ENCODE data around the gene IVL.

IVL gene

GRCh38 chr1:152870831-152871730 lies 37.3 kb upstream of the IVL start:
- H3K27me3 ChIP-seq (replicated peaks in 2 of 5; ENCODE audit: control insufficient read depth in 4 of 5, insufficient read depth in 5 of 5, low read length in 4 of 5): peaks cover 0 to 3% (median 0%) of the 10 kb centered on the region in 5 experiments
- CTCF ChIA-PET: interaction anchor here (0.9 to 5.4 kb wide), 9 partner anchors 18 to 358 kb away, joined by 3 to 21 read pairs (median 4); no protein-coding TSS in a partner anchor
- H3K4me3 ChIP-seq (ENCODE audit: control insufficient read depth in 1 of 7, extremely low read depth in 1 of 7, insufficient read depth in 4 of 7, low read depth in 2 of 7, low read length in 6 of 7): no peak overlapping the region
- H3K4me1 ChIP-seq (ENCODE audit: control extremely low read depth in 1 of 4, control insufficient read depth in 4 of 4, insufficient read depth in 4 of 4, low read length in 3 of 4): no peaks in the 10 kb centered on the region
- DNase-seq: peak; percentile 23 to 50 (median 44)
- no peaks in the 10 kb centered on the region for H3K9me3 ChIP-seq (ENCODE audit: control extremely low read depth in 1 of 5, control insufficient read depth in 4 of 5, insufficient read depth in 2 of 5, low read depth in 1 of 5, low read length in 4 of 5)
- no peaks in the 10 kb centered on the region for H3K36me3 ChIP-seq (ENCODE audit: control insufficient read depth in 4 of 4, insufficient read depth in 4 of 4, low read length in 3 of 4)
- POLR2A ChIA-PET: no interaction called here
- H3K27ac ChIP-seq (ENCODE audit: insufficient read depth in 1 of 2, low read depth in 1 of 2, low read length in 2 of 2, poor library complexity in 1 of 2, severe bottlenecking in 2 of 2): no peak overlapping the region
- 72% methylated on average over 8 of the region's 17 CpGs for WGBS (ENCODE audit: insufficient coverage)

DNA sequence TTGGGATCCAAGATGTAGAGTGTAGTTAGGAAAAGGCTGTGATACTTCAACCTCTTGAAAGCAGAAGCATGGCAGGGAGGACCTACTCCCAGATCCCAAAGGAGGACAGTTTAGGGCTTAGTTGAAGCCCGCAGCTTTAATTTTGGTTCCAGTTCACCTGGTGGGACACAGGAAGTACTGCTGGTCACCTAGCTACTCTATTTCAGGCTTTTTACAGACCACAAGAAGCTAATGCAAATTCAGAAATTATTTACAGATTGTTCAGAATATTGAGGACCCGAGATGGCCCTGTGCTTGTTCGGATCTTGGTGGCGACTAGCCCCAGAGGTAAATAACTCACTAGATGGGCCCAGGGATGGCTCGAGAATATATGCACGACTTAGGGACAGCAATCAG lies 36.6 kb upstream of the IVL start:
- Histone ChIP-seq H3K27me3 (replicated peaks in 2 of 5; ENCODE audit: control insufficient read depth in 4 of 5, insufficient read depth in 5 of 5, low read length in 4 of 5) (peaks cover 0 to 3% (median 0%) of the 10 kb centered on the region in 5 experiments), H3K4me1 (ENCODE audit: control extremely low read depth in 1 of 4, control insufficient read depth in 4 of 4, insufficient read depth in 4 of 4, low read length in 3 of 4) (no peaks in the 10 kb centered on the region), H3K36me3 (ENCODE audit: control insufficient read depth in 4 of 4, insufficient read depth in 4 of 4, low read length in 3 of 4) (no peaks in the 10 kb centered on the region), H3K4me3 (ENCODE audit: control insufficient read depth in 1 of 7, extremely low read depth in 1 of 7, insufficient read depth in 4 of 7, low read depth in 2 of 7, low read length in 6 of 7) (no peak overlapping the region), H3K27ac (ENCODE audit: insufficient read depth in 1 of 2, low read depth in 1 of 2, low read length in 2 of 2, poor library complexity in 1 of 2, severe bottlenecking in 2 of 2) (no peak overlapping the region), H3K9me3 (ENCODE audit: control extremely low read depth in 1 of 5, control insufficient read depth in 4 of 5, insufficient read depth in 2 of 5, low read depth in 1 of 5, low read length in 4 of 5) (no peaks in the 10 kb centered on the region)
- DNase-seq: no peak
- POLR2A ChIA-PET: no interaction called here
- 97% methylated on average over 6 of the region's 6 CpGs for WGBS (ENCODE audit: insufficient coverage)
- CTCF ChIA-PET: interaction anchor here (1.7 to 5.4 kb wide), 3 partner anchors 54 to 349 kb away, joined by 5 to 21 read pairs (median 13); no protein-coding TSS in a partner anchor

GRCh38 chr1:152873495-152873894 lies 34.9 kb upstream of the IVL start:
- Histone ChIP-seq H3K4me1 (ENCODE audit: control extremely low read depth in 1 of 4, control insufficient read depth in 4 of 4, insufficient read depth in 4 of 4, low read length in 3 of 4) (no peaks in the 10 kb centered on the region), H3K4me3 (ENCODE audit: control insufficient read depth in 1 of 7, extremely low read depth in 1 of 7, insufficient read depth in 4 of 7, low read depth in 2 of 7, low read length in 6 of 7) (no peak overlapping the region), H3K27ac (ENCODE audit: insufficient read depth in 1 of 2, low read depth in 1 of 2, low read length in 2 of 2, poor library complexity in 1 of 2, severe bottlenecking in 2 of 2) (no peak overlapping the region), H3K36me3 (ENCODE audit: control insufficient read depth in 4 of 4, insufficient read depth in 4 of 4, low read length in 3 of 4) (no peaks in the 10 kb centered on the region), H3K27me3 (replicated peaks in 2 of 5; ENCODE audit: control insufficient read depth in 4 of 5, insufficient read depth in 5 of 5, low read length in 4 of 5) (peaks cover 0 to 3% (median 0%) of the 10 kb centered on the region in 5 experiments), H3K9me3 (ENCODE audit: control extremely low read depth in 1 of 5, control insufficient read depth in 4 of 5, insufficient read depth in 2 of 5, low read depth in 1 of 5, low read length in 4 of 5) (no peaks in the 10 kb centered on the region)
- DNase-seq: no peak
- POLR2A ChIA-PET: no interaction called here
- CTCF ChIA-PET: interaction anchor here (0.7 kb wide), 1 partner anchor 16 kb away, joined by 3 read pairs; no protein-coding TSS in a partner anchor

DNA sequence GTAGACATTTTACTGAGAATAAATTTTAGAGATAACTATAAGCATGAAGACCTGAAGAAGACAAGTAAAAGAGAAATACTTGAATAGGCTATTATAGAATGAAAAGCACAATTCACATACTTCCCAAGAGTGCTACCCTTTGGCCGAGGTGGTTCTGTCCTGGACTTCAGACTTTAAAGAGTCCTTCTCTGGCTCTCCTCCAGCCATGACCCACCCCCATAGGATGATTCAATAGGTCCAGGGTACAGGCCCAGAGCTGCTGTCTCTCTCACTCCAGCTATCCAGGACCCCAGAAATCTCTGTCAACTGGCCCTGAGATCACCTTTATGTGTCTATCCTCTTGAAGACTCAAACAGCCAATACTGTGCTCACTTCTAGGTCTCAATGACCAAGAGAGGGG lies 31.5 kb upstream of the IVL start:
- Histone ChIP-seq H3K4me3 (ENCODE audit: control insufficient read depth in 1 of 7, extremely low read depth in 1 of 7, insufficient read depth in 4 of 7, low read depth in 2 of 7, low read length in 6 of 7) (no peak overlapping the region), H3K27me3 (replicated peaks in 2 of 5; ENCODE audit: control insufficient read depth in 4 of 5, insufficient read depth in 5 of 5, low read length in 4 of 5) (peaks cover 0 to 3% (median 0%) of the 10 kb centered on the region in 5 experiments), H3K36me3 (ENCODE audit: control insufficient read depth in 4 of 4, insufficient read depth in 4 of 4, low read length in 3 of 4) (no peaks in the 10 kb centered on the region), H3K4me1 (ENCODE audit: control extremely low read depth in 1 of 4, control insufficient read depth in 4 of 4, insufficient read depth in 4 of 4, low read length in 3 of 4) (no peaks in the 10 kb centered on the region), H3K9me3 (ENCODE audit: control extremely low read depth in 1 of 5, control insufficient read depth in 4 of 5, insufficient read depth in 2 of 5, low read depth in 1 of 5, low read length in 4 of 5) (no peaks in the 10 kb centered on the region), H3K27ac (ENCODE audit: insufficient read depth in 1 of 2, low read depth in 1 of 2, low read length in 2 of 2, poor library complexity in 1 of 2, severe bottlenecking in 2 of 2) (no peak overlapping the region)
- POLR2A ChIA-PET: no interaction called here
- 100% methylated on average over 1 of the region's 1 CpG for WGBS (ENCODE audit: insufficient coverage)
- no peak for DNase-seq
- CTCF ChIA-PET: no interaction called here

- CTCF ChIA-PET: no interaction called here
Measured at GRCh38 chr1:152878042-152878441, 30.3 kb upstream of the IVL start, which contains the start of gene SMCP. Gene SMCP, plus strand, starts transcription at chr1:152878322. Its CDS starts 6,101 bp downstream, at chr1:152884423.

DNA sequence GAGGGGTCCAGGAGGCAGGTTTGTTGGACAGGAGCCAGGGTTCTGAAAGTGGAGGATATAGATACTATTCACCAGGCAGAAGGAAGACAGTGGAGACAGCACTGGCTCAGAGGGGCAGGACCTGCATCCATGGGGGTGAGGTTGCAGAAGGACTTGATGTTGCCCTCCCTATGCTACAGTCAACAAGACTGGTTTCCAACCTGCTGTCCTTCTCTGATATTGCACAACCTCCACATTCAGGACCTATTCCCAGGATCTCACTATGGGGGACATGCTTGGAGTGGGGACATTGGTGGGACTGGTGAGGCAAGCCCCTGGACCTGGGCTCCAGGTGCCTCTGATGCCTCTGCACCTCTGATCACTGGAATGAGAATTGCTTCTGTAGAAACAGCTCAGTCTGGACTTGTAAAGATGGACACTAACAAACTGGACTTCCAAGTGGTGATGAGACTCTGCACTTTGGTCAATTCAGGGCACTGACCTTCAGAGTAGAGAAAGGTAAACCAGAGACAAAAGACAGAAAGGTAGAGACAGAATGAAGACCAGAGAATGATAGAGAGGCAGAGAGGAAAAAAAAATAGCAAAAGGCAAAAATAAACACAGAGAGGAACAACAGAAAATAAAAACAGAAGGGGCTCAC lies 28.7 kb upstream of the IVL start:
- peaks cover 0 to 2% (median 0%) of the 10 kb centered on the region in 5 experiments for H3K27me3 ChIP-seq (replicated peaks in 2 of 5; ENCODE audit: control insufficient read depth in 4 of 5, insufficient read depth in 5 of 5, low read length in 4 of 5)
- ChIA-PET CTCF (no interaction called here), POLR2A (no interaction called here)
- no peaks in the 10 kb centered on the region for H3K9me3 ChIP-seq (ENCODE audit: control extremely low read depth in 1 of 5, control insufficient read depth in 4 of 5, insufficient read depth in 2 of 5, low read depth in 1 of 5, low read length in 4 of 5)
- H3K27ac ChIP-seq (ENCODE audit: insufficient read depth in 1 of 2, low read depth in 1 of 2, low read length in 2 of 2, poor library complexity in 1 of 2, severe bottlenecking in 2 of 2): no peak overlapping the region
- no peak overlapping the region for H3K4me3 ChIP-seq (ENCODE audit: control insufficient read depth in 1 of 7, extremely low read depth in 1 of 7, insufficient read depth in 4 of 7, low read depth in 2 of 7, low read length in 6 of 7)
- no peaks in the 10 kb centered on the region for H3K36me3 ChIP-seq (ENCODE audit: control insufficient read depth in 4 of 4, insufficient read depth in 4 of 4, low read length in 3 of 4)
- no peaks in the 10 kb centered on the region for H3K4me1 ChIP-seq (ENCODE audit: control extremely low read depth in 1 of 4, control insufficient read depth in 4 of 4, insufficient read depth in 4 of 4, low read length in 3 of 4)
- no peak for DNase-seq

More at GRCh38 chr1:152878042-152878441, 30.3 kb upstream of the IVL start, which contains the start of gene SMCP:
- H3K4me3 ChIP-seq (ENCODE audit: control insufficient read depth in 1 of 7, extremely low read depth in 1 of 7, insufficient read depth in 4 of 7, low read depth in 2 of 7, low read length in 6 of 7): no peak within 1 kb of the TSS
- 33% methylated on average over 1 of the region's 1 CpG for WGBS (ENCODE audit: insufficient coverage)
- no peak within 1 kb of the TSS for H3K27ac ChIP-seq (ENCODE audit: insufficient read depth in 1 of 2, low read depth in 1 of 2, low read length in 2 of 2, poor library complexity in 1 of 2, severe bottlenecking in 2 of 2)
- H3K4me1 ChIP-seq (ENCODE audit: control extremely low read depth in 1 of 4, control insufficient read depth in 4 of 4, insufficient read depth in 4 of 4, low read length in 3 of 4): no peaks in the 10 kb centered on the region
- H3K9me3 ChIP-seq (ENCODE audit: control extremely low read depth in 1 of 5, control insufficient read depth in 4 of 5, insufficient read depth in 2 of 5, low read depth in 1 of 5, low read length in 4 of 5): no peaks in the 10 kb centered on the region
- POLR2A ChIA-PET: no interaction called here
- no peaks in the 10 kb centered on the region for H3K36me3 ChIP-seq (ENCODE audit: control insufficient read depth in 4 of 4, insufficient read depth in 4 of 4, low read length in 3 of 4)
- H3K27me3 ChIP-seq (replicated peaks in 2 of 5; ENCODE audit: control insufficient read depth in 4 of 5, insufficient read depth in 5 of 5, low read length in 4 of 5): peaks cover 0 to 3% (median 0%) of the 10 kb centered on the region in 5 experiments
- peak in 1 of 3 donors; percentile 1 for DNase-seq

DNA sequence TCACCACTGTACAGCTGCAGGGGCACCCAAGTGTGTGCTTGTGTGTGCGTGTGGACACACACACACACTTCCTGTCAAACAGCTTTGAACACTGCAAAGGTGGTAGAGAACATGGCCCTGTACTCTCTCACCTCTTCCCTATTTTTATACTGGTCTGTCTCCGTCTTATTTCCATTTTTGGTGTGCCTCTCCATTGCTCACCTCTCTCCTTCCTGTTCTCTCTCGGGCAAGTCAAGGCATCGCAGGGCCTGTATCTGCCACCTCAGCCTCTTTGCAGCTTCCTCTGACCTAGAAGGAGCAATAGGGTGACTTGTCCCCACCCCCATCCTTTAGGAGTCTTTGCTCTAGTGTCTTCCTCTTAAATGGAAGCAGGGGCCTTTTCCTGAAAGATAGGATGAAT lies 28.0 kb upstream of the IVL start:
- DNase-seq: no peak
- Histone ChIP-seq H3K36me3 (ENCODE audit: control insufficient read depth in 4 of 4, insufficient read depth in 4 of 4, low read length in 3 of 4) (no peaks in the 10 kb centered on the region), H3K4me3 (ENCODE audit: control insufficient read depth in 1 of 7, extremely low read depth in 1 of 7, insufficient read depth in 4 of 7, low read depth in 2 of 7, low read length in 6 of 7) (no peak overlapping the region), H3K27me3 (replicated peaks in 2 of 5; ENCODE audit: control insufficient read depth in 4 of 5, insufficient read depth in 5 of 5, low read length in 4 of 5) (no peaks in the 10 kb centered on the region), H3K9me3 (ENCODE audit: control extremely low read depth in 1 of 5, control insufficient read depth in 4 of 5, insufficient read depth in 2 of 5, low read depth in 1 of 5, low read length in 4 of 5) (no peaks in the 10 kb centered on the region), H3K27ac (ENCODE audit: insufficient read depth in 1 of 2, low read depth in 1 of 2, low read length in 2 of 2, poor library complexity in 1 of 2, severe bottlenecking in 2 of 2) (no peak overlapping the region), H3K4me1 (ENCODE audit: control extremely low read depth in 1 of 4, control insufficient read depth in 4 of 4, insufficient read depth in 4 of 4, low read length in 3 of 4) (no peaks in the 10 kb centered on the region)
- CTCF ChIA-PET: no interaction called here
- WGBS (ENCODE audit: insufficient coverage): 56% methylated on average over 1 of the region's 4 CpGs
- POLR2A ChIA-PET: no interaction called here
